NCI-H748 (cell line): ENCODE data around the gene RFX4.

Experiments
- DNase-seq: peaks from one replicate; lab custom pipeline; 2025; ENCODE audit not compliant: unreplicated experiment; lab: John Stamatoyannopoulos, UW

Gene RFX4

DNA sequence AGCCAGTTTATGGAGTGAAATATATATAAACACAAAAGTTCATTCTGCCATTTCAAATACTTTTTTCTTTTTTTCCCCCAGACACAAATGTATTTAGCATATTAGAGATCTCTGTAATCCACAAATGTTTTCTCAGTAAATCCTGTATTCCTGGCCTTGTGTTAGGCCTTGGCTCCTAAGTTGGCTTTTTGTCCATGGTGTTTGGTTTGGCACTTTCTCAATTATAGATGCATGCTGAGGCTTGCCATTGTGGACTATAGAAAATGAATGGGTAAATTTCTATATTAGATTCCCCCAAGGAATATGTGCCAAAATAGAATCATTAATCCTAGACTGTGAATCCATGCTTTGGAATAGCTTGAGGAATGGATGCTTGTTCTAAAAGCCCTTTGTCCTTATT, 208.7 kb downstream of the RFX4 start:
- peak; percentile 90 for DNase-seq

GRCh38 chr12:106794369-106794768, 211.6 kb downstream of the RFX4 start:
- no peak for DNase-seq

- DNase-seq: no peak
These were observed 218.4 kb downstream of the RFX4 start for GRCh38 chr12:106801167-106801708.

GRCh38 chr12:106801830-106802533, 219.2 kb downstream of the RFX4 start:
- no peak for DNase-seq

DNA sequence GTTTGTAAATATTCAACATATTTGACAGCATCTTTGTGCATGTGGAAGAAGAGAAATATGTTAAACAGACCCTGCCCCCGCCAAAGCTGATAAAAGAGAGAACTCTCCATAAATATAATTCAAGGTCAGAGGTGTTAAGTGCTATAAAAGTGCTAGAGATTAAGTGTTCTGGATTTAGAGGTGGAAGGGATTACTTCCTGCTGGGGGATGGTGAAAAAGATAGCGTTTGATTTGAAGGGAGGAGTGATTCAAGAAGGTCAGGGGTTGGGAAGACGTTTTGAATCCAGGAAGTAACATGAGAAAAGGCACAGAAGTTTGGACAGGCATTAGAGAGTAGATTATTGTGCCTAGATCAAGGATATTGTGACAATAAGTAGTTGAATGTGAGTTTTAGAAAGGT, 221.9 kb downstream of the RFX4 start:
- DNase-seq: no peak
